RKO (cell line): ENCODE measurements around the gene KRT84.

ENCODE experiments used
- DNase-seq: peaks from one replicate; pipeline ENCODE4 v3.0.0-alpha.2; 2016; ENCODE audit warnings: low spot score

The KRT84 gene

GRCh38 chr12:52342781-52343490 lies 42.5 kb downstream of the KRT84 start:
- no peak for DNase-seq

GRCh38 chr12:52341066-52341580 lies 44.3 kb downstream of the KRT84 start:
- DNase-seq: no peak

- no peak for DNase-seq
These were observed 47.1 kb downstream of the KRT84 start for GRCh38 chr12:52338241-52338960.

GRCh38 chr12:52337054-52337453 lies 48.4 kb downstream of the KRT84 start:
- DNase-seq: no peak

- DNase-seq: no peak
These were observed 48.8 kb downstream of the KRT84 start for GRCh38 chr12:52336641-52337040.

GRCh38 chr12:52335598-52336262 lies 49.7 kb downstream of the KRT84 start:
- DNase-seq: no peak

- no peak for DNase-seq
These were observed 51.3 kb downstream of the KRT84 start for GRCh38 chr12:52334185-52334584.

- DNase-seq: no peak
These were observed 52.1 kb downstream of the KRT84 start for GRCh38 chr12:52333321-52333720.

GRCh38 chr12:52332381-52332780 lies 53.1 kb downstream of the KRT84 start:
- no peak for DNase-seq

GRCh38 chr12:52331833-52332232 lies 53.6 kb downstream of the KRT84 start:
- DNase-seq: no peak

GRCh38 chr12:52331039-52331438 lies 54.4 kb downstream of the KRT84 start:
- DNase-seq: no peak

GRCh38 chr12:52327830-52328500 lies 57.5 kb downstream of the KRT84 start:
- DNase-seq: no peak
